Stimulated activated CD8-positive, alpha-beta memory T cell treated with anti-CD3 and anti-CD28 coated beads, Interleukin-12 subunit alpha, Interleukin-12 subunit beta, amount 100 ng/mL, for 4 hours (primary cell): Measurements from ENCODE around the gene RAB10.
"Not testable (repeated sequence)": the region's sequence is repeated elsewhere in the genome, so short reads cannot be mapped to it uniquely, and the experiment has no call there.

Experiments
- DNase-seq: peaks from one replicate; pipeline ENCODE4 v3.0.0-alpha.2; 2020; ENCODE audit warnings: low read depth

Gene RAB10

GRCh38 chr2:26089337-26089736 is 55.5 kb downstream of the RAB10 start:
- DNase-seq, result no peak

GRCh38 chr2:26095758-26096157 is 61.9 kb downstream of the RAB10 start:
- DNase-seq, result no peak

GRCh38 chr2:26099933-26100332 is 66.0 kb downstream of the RAB10 start:
- DNase-seq, result no peak

- DNase-seq, result no peak
Measured at GRCh38 chr2:26100384-26100783, 66.5 kb downstream of the RAB10 start.

GRCh38 chr2:26103752-26104151 is 69.9 kb downstream of the RAB10 start:
- no peak for DNase-seq

GRCh38 chr2:26108701-26109100 is 74.8 kb downstream of the RAB10 start:
- not testable (repeated sequence) for DNase-seq

- DNase-seq, result no peak
Measured at GRCh38 chr2:26112201-26112600, 78.3 kb downstream of the RAB10 start.

- DNase-seq, result no peak
Measured at GRCh38 chr2:26114151-26114550, 80.3 kb downstream of the RAB10 start.

GRCh38 chr2:26118682-26119081 is 84.8 kb downstream of the RAB10 start:
- DNase-seq, result no peak

- no peak for DNase-seq
Measured at GRCh38 chr2:26119521-26119920, 85.6 kb downstream of the RAB10 start.

GRCh38 chr2:26122630-26123029 is 88.7 kb downstream of the RAB10 start:
- DNase-seq, result no peak

GRCh38 chr2:26123426-26123825 is 89.5 kb downstream of the RAB10 start:
- DNase-seq, result no peak

- no peak for DNase-seq
Measured at GRCh38 chr2:26126074-26126473, 92.2 kb downstream of the RAB10 start.

GRCh38 chr2:26128176-26128575 is 94.3 kb downstream of the RAB10 start:
- no peak for DNase-seq

GRCh38 chr2:26130763-26131162 is 96.9 kb downstream of the RAB10 start:
- DNase-seq, result no peak

GRCh38 chr2:26136451-26136850 is 102.6 kb downstream of the RAB10 start:
- DNase-seq, result no peak

GRCh38 chr2:26139269-26140183 is 105.6 kb downstream of the RAB10 start:
- no peak for DNase-seq

- no peak for DNase-seq
Measured at GRCh38 chr2:26141145-26141769, 107.4 kb downstream of the RAB10 start.

GRCh38 chr2:26144031-26144430 is 110.1 kb downstream of the RAB10 start:
- no peak for DNase-seq

GRCh38 chr2:26144953-26145680 is 111.2 kb downstream of the RAB10 start:
- DNase-seq, result peak; percentile 14

GRCh38 chr2:26148501-26148900 is 114.6 kb downstream of the RAB10 start:
- DNase-seq, result no peak

- no peak for DNase-seq
Measured at GRCh38 chr2:26150243-26150642, 116.4 kb downstream of the RAB10 start.

- DNase-seq, result no peak
Measured at GRCh38 chr2:26157580-26157979, 123.7 kb downstream of the RAB10 start.
